GM23248 (cell line): ENCODE results near the gene TPGS1. TPM values are rescaled to one million over a fixed set of nuclear protein-coding genes. Genes with fewer than 3 reads are reported as not detected.
A peak's percentile ranks its signal among the peaks of the same experiment; 100 is the strongest.

Experiments
- DNase-seq: peaks from one replicate; pipeline ENCODE4 v3.0.0-alpha.2; 2015
- H2AFZ ChIP-seq: fragments of 200-600 bp; sonication (generic); 2 replicates; pipeline ENCODE4 v1.6.1; 2016; ENCODE audit warnings: antibody characterized with exemption
- H3F3A ChIP-seq: fragments of 200-600 bp; sonication (generic); 2 replicates; pipeline ENCODE4 v1.6.1; 2016; ENCODE audit warnings: mild to moderate bottlenecking, antibody characterized with exemption, mixed run types; ENCODE audit not compliant: insufficient read depth
- H3K27ac ChIP-seq: fragments of 200-600 bp; sonication (generic); 2 replicates; pipeline ENCODE4 v1.5.1; 2016; ENCODE audit warnings: mild to moderate bottlenecking
- H3K27me3 ChIP-seq: fragments of 200-600 bp; sonication (generic); replicated peaks from 2 replicates; pipeline ENCODE4 v1.6.1; 2016; ENCODE audit warnings: mild to moderate bottlenecking; ENCODE audit not compliant: insufficient read depth
- H3K36me3 ChIP-seq: fragments of 200-600 bp; sonication (generic); 2 replicates; pipeline ENCODE4 v1.6.1; 2016; ENCODE audit warnings: low read depth, mild to moderate bottlenecking
- H3K4me1 ChIP-seq: fragments of 200-600 bp; sonication (generic); 2 replicates; pipeline ENCODE4 v1.6.1; 2016; ENCODE audit warnings: mild to moderate bottlenecking; ENCODE audit not compliant: insufficient read depth
- H3K4me2 ChIP-seq: fragments of 200-600 bp; sonication (generic); one replicate; pipeline ENCODE4 v1.6.1; 2016; ENCODE audit warnings: mild to moderate bottlenecking; ENCODE audit not compliant: unreplicated experiment
- H3K4me3 ChIP-seq: fragments of 200-600 bp; sonication (generic); 2 replicates; pipeline ENCODE4 v1.5.1; 2016; ENCODE audit warnings: mild to moderate bottlenecking
- H3K79me2 ChIP-seq: fragments of 200-600 bp; sonication (generic); 2 replicates; pipeline ENCODE4 v1.6.1; 2016; ENCODE audit warnings: mild to moderate bottlenecking; ENCODE audit not compliant: insufficient read depth
- H3K9ac ChIP-seq: fragments of 200-600 bp; sonication (generic); 2 replicates; pipeline ENCODE4 v1.6.1; 2016; ENCODE audit warnings: mild to moderate bottlenecking
- H3K9me2 ChIP-seq: fragments of 200-600 bp; sonication (generic); 2 replicates; pipeline ENCODE4 v1.6.1; 2016; ENCODE audit warnings: mixed run types, mild to moderate bottlenecking, moderate library complexity; ENCODE audit not compliant: insufficient read depth
- H3K9me3 ChIP-seq: fragments of 200-600 bp; sonication (generic); one replicate; pipeline ENCODE4 v1.6.1; 2017; ENCODE audit warnings: low read depth
- H4K20me1 ChIP-seq: fragments of 200-600 bp; sonication (generic); 2 replicates; pipeline ENCODE4 v1.6.0; 2016; ENCODE audit not compliant: insufficient read depth
- EZH2 ChIP-seq: fragments of 200-600 bp; sonication (generic); IDR thresholded peaks from 2 replicates; pipeline ENCODE4 v1.6.1; 2018; ENCODE audit warnings: antibody characterized with exemption, mild to moderate bottlenecking; ENCODE audit not compliant: insufficient read depth, poor library complexity, severe bottlenecking
- EZH2phosphoT487 ChIP-seq: fragments of 200-600 bp; sonication (generic); IDR thresholded peaks from 2 replicates; pipeline ENCODE4 v1.6.1; 2018; ENCODE audit warnings: antibody characterized with exemption, moderate library complexity, mild to moderate bottlenecking, low read depth; ENCODE audit not compliant: insufficient read depth
- WGBS, 2 experiments: methylation state at CpG; one replicate each; pipeline ENCODE4 v1.1.6; 2015 to 2017; ENCODE audit warnings: low lambda C conversion rate in 2 of 2, low coverage in 1 of 2; ENCODE audit errors: missing lambda C conversion rate in 2 of 2; 5-methylcytosine and 5-hydroxymethylcytosine counted together
- in situ Hi-C: fragments of 300-500 bp; cut with MboI; formaldehyde crosslinking; loops from 2 replicates; pipeline ENCODE4 v1.15.0; 2020
- polyA plus RNA-seq: library from polyadenylated mRNA; unstranded; fragments of >200 nt; fragmentation: Nextera tagmentation; extraction: Ambion mirVana; gene quantifications from 2 replicates; pipeline ENCODE4 v1.2.1, GENCODE V29; 2016
- total RNA-seq: library from RNA; depleted of rRNA; stranded (reverse); fragments of >200 nt; shearing (Covaris generic); gene quantifications from 2 replicates; pipeline ENCODE4 v1.2.3, GENCODE V29; 2014

The TPGS1 gene
- total and polyA plus RNA-seq, 2 experiments from 2014 or later = 22.0 to 60.5 TPM

DNA sequence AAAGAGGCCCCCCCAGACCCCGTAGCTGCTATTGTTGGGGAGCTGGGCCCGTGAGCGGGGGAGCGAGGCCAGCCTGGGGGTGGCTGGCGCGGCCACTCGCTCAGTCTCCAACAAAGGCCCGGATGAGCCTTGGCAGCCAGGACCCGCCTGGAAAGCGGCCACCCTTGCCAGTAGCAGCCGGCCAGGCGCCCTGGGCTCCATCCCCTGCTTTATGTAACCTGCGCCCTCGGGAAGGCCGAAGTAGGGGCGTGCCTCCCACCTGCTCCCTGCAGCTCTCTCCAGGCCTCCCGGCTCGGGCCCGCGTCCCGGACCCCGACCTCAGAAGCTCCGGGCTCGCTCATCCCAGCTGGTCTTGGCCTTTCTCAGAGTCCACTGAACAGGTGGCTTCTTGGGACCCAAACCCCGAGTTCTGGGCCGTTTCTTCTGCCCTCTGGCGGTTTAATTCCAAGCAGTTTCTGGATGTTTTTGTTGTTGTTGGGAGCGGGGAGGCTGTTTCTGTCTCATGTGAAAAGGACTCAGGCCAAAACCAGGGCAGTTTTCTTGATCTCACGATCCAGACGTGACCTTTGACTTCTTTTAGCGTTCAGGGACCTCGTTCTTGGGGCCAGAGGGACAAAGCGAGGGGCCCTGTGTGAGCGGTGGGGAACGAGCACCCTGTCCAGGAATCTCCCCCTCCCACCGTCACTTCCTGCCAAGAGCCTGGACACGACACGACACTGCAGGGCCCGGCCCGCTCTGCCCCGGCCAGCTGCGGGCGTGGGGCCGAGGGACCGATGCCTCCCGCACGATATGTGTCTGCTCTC, 25.5 kb downstream of the TPGS1 start:
- H3K4me1 ChIP-seq = peaks cover 7% of the 10 kb centered on the region
- no peaks in the 10 kb centered on the region for H3K9me3 ChIP-seq
- peak overlapping the region; percentile 90 for H3K9ac ChIP-seq
- H3K36me3 ChIP-seq = no peaks in the 10 kb centered on the region; the same call in 1 of the 2 replicates
- H3K79me2 ChIP-seq = peaks cover 46% of the 10 kb centered on the region
- peak overlapping the region; percentile 79 for H3K27ac ChIP-seq
- no peaks in the 10 kb centered on the region for H3K27me3 ChIP-seq
- in situ Hi-C loops = no loop called here
- peak overlapping the region; percentile 97 for H3K4me2 ChIP-seq
- peak; percentile 83 for DNase-seq
- H3K9me2 ChIP-seq = no peaks in the 10 kb centered on the region
- H3F3A ChIP-seq = no peaks in the 10 kb centered on the region
- no peak for TF ChIP-seq EZH2phosphoT487
- TF ChIP-seq EZH2 = no peak
- 1 to 3% methylated on average over 41 to 47 of the region's 47 CpGs for WGBS, 2 experiments
- H3K4me3 ChIP-seq = peak overlapping the region; percentile 79
- no peaks in the 10 kb centered on the region for H4K20me1 ChIP-seq
- H2AFZ ChIP-seq = peak overlapping the region; percentile 55

DNA sequence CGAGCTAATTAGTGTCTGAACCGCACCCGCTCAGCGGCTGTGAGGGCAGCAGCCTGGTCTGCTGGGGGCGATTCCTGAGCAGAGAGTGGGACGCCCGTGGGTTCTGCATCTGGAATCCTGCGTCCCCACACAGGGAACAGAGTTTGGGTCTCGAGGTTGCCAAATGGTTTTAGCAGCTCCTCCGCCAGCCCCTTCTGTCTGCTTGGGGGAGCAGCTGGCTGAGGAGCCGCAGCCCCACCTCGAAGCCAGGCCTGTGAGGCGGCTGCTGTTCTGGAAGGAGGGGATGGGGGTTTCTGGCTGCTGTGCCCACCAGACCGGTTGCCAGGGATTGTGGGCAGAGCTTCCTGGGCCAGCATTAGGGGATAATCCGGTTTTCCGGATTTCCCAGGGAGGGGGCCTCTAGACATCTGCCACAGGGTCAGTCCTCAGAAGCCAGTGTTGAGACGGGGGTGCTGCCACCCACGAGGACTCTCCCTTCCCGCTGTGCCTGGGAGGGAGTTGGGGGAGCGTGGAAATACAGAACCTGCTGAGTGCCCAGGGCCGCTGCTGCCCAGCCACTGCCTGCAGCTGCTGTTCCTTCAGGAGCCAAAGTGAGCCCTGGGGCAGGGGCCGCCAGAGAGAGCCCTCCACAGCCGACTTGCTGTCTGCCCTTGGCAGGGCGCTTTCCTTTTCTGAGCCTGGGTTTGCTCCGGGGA, 26.2 kb downstream of the TPGS1 start:
- H4K20me1 ChIP-seq = no peaks in the 10 kb centered on the region

DNA sequence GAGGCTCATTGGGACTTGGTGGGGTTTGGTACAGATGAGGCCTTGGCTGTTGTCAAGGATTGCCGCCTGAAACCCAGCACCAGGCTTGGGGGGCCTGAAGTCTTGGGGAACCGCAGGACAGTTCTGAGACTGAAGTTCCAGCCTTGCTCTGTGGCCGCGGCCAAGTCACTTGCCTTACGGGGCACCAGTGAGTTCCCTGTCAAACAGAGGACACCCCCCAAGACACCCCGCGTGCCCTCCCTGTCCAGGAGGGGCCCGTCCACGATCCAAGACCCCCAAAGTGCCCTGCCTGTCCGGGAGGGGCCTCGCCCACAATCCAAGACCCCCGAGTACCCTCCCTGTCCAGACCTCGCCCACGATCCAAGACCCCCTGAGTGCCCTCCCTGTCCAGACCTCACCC, 26.8 kb downstream of the TPGS1 start:
- no peak for TF ChIP-seq EZH2phosphoT487
- no peak for TF ChIP-seq EZH2
- Histone ChIP-seq H2AFZ (no peak overlapping the region), H3F3A (no peaks in the 10 kb centered on the region), H3K9me2 (no peaks in the 10 kb centered on the region), H3K9me3 (no peaks in the 10 kb centered on the region), H3K79me2 (peaks cover 56% of the 10 kb centered on the region), H3K9ac (peak overlapping the region; percentile 90), H3K4me1 (peaks cover 7% of the 10 kb centered on the region), H3K4me3 (peak overlapping the region; percentile 79), H3K36me3 (no peaks in the 10 kb centered on the region; the same call in 1 of the 2 replicates), H3K27me3 (no peaks in the 10 kb centered on the region), H3K4me2 (peak overlapping the region; percentile 97), H4K20me1 (no peaks in the 10 kb centered on the region), H3K27ac (peak overlapping the region; percentile 79)
- in situ Hi-C loops = no loop called here
- no peak for DNase-seq
- 71 to 90% methylated on average over 5 to 14 of the region's 14 CpGs for WGBS, 2 experiments

More for the DNA sequence above, 26.2 kb downstream of the TPGS1 start:
- in situ Hi-C loops = no loop called here
- Histone ChIP-seq H3K9ac (peak overlapping the region; percentile 90), H2AFZ (peak overlapping the region; percentile 55; the same call in 1 of the 2 replicates), H3K27ac (peak overlapping the region; percentile 79), H3F3A (no peaks in the 10 kb centered on the region), H3K36me3 (no peaks in the 10 kb centered on the region; the same call in 1 of the 2 replicates), H3K79me2 (peaks cover 53% of the 10 kb centered on the region), H3K9me2 (no peaks in the 10 kb centered on the region), H3K4me3 (peak overlapping the region; percentile 79), H3K27me3 (no peaks in the 10 kb centered on the region), H3K4me2 (peak overlapping the region; percentile 97), H3K4me1 (peaks cover 7% of the 10 kb centered on the region), H3K9me3 (no peaks in the 10 kb centered on the region)
- WGBS, 2 experiments = 18 to 20% methylated on average over 24 to 25 of the region's 25 CpGs
- DNase-seq = peak; percentile 34
- TF ChIP-seq EZH2phosphoT487 (no peak), EZH2 (no peak)

DNA sequence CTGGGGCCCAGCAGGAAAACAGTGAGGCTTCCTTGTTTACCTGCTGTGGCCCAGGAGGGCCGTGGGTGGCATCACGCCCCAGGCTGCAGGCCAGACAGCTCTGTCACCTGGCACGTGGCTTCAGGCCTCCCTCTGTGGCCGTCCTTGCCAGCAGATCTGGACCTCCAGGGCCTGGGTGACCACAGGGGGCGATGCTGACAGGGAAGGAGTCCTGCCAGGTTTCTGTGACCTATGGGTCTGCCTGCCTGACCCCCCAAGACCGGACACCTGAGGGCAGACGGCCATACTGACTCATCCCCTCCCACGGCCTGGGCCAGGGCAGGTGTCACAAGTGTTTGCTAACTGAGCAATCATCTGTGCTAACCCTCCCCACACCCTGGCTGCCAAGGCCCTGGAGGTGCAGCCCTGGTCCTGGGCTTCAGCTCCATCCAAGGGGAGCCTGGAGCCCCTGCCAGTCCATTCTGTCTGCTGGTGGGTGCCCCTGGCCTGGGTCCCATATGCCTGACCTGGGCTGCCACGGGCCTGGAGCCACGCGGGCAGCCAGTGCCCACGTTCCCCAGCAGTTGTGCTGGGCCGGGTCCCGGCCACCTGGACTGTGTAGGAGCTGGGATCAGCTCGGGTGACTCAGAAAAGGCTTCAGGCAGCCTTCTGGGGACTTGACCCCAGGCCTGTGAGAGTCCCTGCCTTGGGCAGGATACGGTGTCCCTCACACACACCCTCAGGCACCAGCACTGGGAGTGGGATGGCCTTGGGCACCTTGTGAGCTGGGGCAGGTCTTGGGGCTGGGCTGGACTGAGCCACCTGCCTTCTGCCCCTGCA, 27.9 kb downstream of the TPGS1 start:
- in situ Hi-C loops = no loop called here
- no peak overlapping the region for H3K27ac ChIP-seq
- H3K4me3 ChIP-seq = no peak overlapping the region
- peak; percentile 27 for DNase-seq
- peaks cover 56% of the 10 kb centered on the region for H3K79me2 ChIP-seq
- TF ChIP-seq EZH2phosphoT487 (no peak), EZH2 (no peak)
- no peaks in the 10 kb centered on the region; the same call in 1 of the 2 replicates for H3K36me3 ChIP-seq
- no peaks in the 10 kb centered on the region for H3K9me3 ChIP-seq
- no peaks in the 10 kb centered on the region for H3K9me2 ChIP-seq
- H3F3A ChIP-seq = no peaks in the 10 kb centered on the region
- no peak overlapping the region for H3K9ac ChIP-seq
- H4K20me1 ChIP-seq = no peaks in the 10 kb centered on the region
- H3K4me1 ChIP-seq = peaks cover 7% of the 10 kb centered on the region
- no peak overlapping the region for H2AFZ ChIP-seq
- H3K4me2 ChIP-seq = no peak overlapping the region
- WGBS, 2 experiments = 57 to 75% methylated on average over 15 of the region's 16 CpGs
- no peaks in the 10 kb centered on the region for H3K27me3 ChIP-seq
